Activated naive CD4-positive, alpha-beta T cell (primary cell): ENCODE measurements around the gene NOP16.

Experiments used
- DNase-seq, 4 experiments: peaks; one replicate each; lab custom pipeline; 2025; lab: John Stamatoyannopoulos, UW

NOP16 gene

GRCh38 chr5:176360894-176361436, 27.4 kb downstream of the NOP16 start:
- no peak for DNase-seq

GRCh38 chr5:176359658-176360057, 28.7 kb downstream of the NOP16 start:
- DNase-seq = no peak

- no peak for DNase-seq
Measured at GRCh38 chr5:176356179-176356566, 32.2 kb downstream of the NOP16 start.

DNA sequence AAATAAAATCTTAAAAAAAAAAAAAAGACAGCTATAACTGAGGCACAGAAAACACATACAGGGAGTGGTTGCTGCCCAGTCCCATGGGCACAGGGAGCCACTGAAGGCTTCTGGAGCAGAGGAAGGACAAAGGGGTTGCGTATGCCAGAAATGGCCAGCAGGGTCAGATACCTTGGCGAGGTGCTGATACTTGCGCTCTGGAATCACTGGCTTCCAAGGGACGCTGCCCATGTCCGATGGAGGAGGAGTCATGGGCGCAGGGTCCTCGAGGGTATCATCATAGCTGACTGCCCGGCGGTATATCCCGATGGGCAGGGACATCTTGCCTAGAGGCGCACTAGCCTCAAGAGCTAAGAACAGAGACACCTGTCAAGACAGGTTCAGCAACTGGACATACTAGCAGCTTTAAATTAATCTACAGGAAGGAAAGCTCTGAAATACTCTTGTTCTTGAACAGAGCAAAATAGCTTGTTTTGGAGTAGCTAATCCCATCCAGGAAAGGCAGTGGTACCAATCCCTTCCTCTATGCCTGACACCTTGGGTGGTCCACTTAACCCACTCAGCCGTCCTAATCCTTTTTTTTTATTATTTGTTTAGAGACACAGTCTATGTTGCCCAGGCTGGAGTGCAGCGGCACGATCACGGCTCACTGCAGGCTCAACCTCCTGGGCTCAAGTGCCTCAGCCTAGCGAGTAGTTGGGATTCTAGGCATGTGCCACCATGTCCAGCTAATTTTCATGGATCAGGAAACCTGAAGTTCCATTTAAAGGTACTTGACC, 32.8 kb downstream of the NOP16 start:
- no peak for DNase-seq

DNA sequence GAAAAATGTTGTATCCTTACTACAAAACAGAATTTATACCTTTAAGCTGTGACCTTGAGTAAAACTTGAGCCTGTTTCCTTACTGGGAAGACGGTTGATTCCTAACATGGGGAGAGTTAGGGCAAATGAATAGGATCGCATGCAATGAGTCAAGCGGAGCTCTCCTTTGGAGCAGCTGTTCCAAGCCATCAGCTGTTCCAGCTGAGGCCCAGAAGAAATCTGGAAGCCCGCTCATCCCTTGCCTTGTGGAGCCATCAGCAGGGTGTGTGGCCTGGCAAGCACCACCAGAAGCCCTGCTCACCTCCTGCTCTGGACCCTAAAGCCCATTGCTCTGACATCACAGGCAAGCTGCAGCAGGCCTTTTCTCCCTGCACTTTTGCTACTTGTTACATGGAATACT, 34.9 kb downstream of the NOP16 start:
- DNase-seq = no peak

GRCh38 chr5:176352116-176352878, 36.1 kb downstream of the NOP16 start:
- no peak for DNase-seq

- DNase-seq = no peak
Measured at GRCh38 chr5:176350416-176350815, 38.0 kb downstream of the NOP16 start.

- DNase-seq = no peak
Measured at GRCh38 chr5:176342766-176343458, 45.5 kb downstream of the NOP16 start.

GRCh38 chr5:176342158-176342483, 46.3 kb downstream of the NOP16 start:
- DNase-seq = no peak

DNA sequence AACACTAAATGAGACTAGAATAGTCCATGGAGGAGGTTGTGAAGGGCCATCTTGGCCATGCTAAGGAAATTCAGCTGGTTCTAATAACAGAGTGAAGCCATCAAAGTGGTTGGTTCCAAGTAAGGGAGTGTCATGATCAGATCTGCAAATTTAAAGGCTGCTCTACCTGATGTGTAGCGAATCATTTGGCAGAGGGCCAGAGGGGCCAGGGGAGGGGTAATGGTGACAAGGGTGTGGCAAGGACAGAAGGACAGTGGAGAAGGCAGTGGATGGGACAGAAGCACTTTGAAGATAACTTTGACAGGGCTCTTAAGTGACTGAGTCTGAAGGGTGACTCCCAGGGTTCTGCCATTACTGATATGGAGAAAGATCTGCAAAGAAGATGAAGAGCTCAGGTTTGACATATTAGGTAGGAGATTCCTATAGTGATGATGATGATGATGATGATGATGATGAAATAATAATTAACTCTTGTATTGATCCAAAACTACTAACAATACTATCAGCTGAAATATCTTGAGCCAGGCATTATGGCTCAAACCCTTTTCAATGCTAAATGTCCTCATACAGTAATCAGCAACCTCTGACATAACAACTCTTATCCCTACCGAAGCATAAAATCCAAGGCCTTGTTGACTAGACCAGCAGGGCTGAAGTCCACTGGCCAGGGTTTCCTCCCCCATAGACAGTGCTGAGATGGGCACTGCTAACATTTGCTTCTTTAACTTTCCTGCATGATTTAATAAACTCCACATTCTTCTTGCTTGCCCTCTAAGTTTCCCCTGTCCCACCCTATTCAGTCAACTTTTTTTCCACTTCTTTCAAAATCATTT, 46.9 kb downstream of the NOP16 start:
- no peak for DNase-seq

DNA sequence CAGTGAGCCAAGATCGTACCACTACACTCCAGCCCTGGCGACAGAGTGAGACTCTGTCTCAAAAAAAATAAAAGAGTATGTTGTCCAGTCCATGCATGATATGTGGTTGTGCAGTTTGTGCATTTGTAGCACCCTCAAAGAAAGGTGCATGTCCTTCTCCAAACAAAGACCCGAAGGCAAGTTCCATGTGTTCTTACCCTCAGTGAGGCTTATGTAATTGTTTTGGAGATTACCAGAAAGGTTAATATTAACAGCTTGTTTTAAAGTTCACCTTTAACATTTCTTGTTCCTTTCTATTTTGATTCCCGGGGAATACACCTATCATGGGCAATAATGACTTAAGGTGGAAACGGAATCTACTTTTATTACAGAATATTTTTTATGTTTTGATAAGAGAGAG, 49.1 kb downstream of the NOP16 start:
- no peak for DNase-seq

DNA sequence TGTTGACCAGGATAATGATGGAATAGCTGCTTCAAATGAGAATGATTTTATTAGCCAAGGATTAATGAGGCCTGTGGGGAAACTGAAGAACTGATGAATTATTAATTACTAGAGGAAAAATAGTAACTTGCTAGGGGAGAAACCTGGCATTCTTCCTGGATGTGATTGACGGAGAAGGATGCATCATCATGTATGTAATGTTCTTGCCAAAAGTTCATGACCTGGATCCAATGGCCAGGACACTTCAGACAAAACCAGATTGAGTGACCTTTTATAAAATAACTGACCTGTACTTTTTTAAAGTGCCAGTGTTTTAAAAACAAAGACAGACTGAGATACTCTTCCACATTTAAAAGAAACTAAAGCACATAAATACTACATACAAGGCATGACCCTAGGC, 50.5 kb downstream of the NOP16 start:
- no peak for DNase-seq

- no peak for DNase-seq
Measured at GRCh38 chr5:176334031-176334770, 54.2 kb downstream of the NOP16 start.
